Prostate gland (tissue), 2 donors: ENCODE results near the gene PKM. TPM values are rescaled to one million over a fixed set of nuclear protein-coding genes. Genes with fewer than 3 reads are reported as not detected.
A peak's percentile ranks its signal among the peaks of the same experiment; 100 is the strongest.

Experiments used
- DNase-seq: peaks from one replicate; pipeline ENCODE4 v3.0.0-alpha.2; 2019; ENCODE audit warnings: low spot score
- H3K27ac ChIP-seq, 2 donors: fragments of 200-600 bp; sonication (generic); 2 replicates each; pipeline ENCODE4 v1.5.1; 2017 to 2019
- H3K27me3 ChIP-seq: fragments of 200-600 bp; sonication (generic); replicated peaks from 2 replicates; pipeline ENCODE4 v1.5.1; 2019; ENCODE audit not compliant: insufficient read depth
- H3K36me3 ChIP-seq, 2 donors: fragments of 200-600 bp; sonication (generic); 1 replicate in 1 of 2; 2 replicates in 1 of 2; pipeline versions ENCODE4 v1.5.1 to v1.8.1; 2017 to 2019
- H3K4me1 ChIP-seq: fragments of 200-600 bp; sonication (generic); replicated peaks from 2 replicates; pipeline ENCODE4 v1.5.1; 2019
- H3K4me3 ChIP-seq, 2 donors: fragments of 200-600 bp; sonication (generic); 2 replicates each; pipeline ENCODE4 v1.5.1; 2017 to 2019
- H3K9me3 ChIP-seq: fragments of 200-600 bp; sonication (generic); 2 replicates; pipeline ENCODE4 v1.5.1; 2017
- CTCF ChIP-seq, 4 experiments: fragments of 200-600 bp in 2 of 4; fragments of 450-650 bp in 2 of 4; sonication (generic) in 2 of 4; IDR thresholded peaks; 1 replicate in 3 of 4; 2 replicates in 1 of 4; pipeline ENCODE4 v1.5.1; 2016 to 2019; ENCODE audit warnings: antibody characterized with exemption in 4 of 4, mild to moderate bottlenecking in 2 of 4, moderate library complexity in 2 of 4
- POLR2A ChIP-seq: fragments of 450-650 bp; IDR thresholded peaks from one replicate; pipeline ENCODE4 v1.6.1; 2016; ENCODE audit warnings: antibody characterized with exemption, mild to moderate bottlenecking
- POLR2AphosphoS5 ChIP-seq: sonication (generic); formaldehyde crosslinking; IDR thresholded peaks from one replicate; pipeline ENCODE4 v1.6.1; 2017; ENCODE audit warnings: antibody characterized with exemption
- WGBS: methylation state at CpG from one replicate; pipeline ENCODE4 v1.1.5; 2018; 5-methylcytosine and 5-hydroxymethylcytosine counted together
- intact Hi-C: fragments of 100-400 bp; cut with DNase I; formaldehyde crosslinking; loops from one replicate; pipeline ENCODE4 v1.14.2; 2022
- total RNA-seq, 2 donors: library from RNA; depleted of rRNA; stranded (reverse); fragments of >200 nt; gene quantifications; one replicate each; pipeline ENCODE4 v1.1.0, GENCODE V29; 2016

PKM gene
- total RNA-seq, 2 donors from 2014 or later, result 470 to 513 TPM

DNA sequence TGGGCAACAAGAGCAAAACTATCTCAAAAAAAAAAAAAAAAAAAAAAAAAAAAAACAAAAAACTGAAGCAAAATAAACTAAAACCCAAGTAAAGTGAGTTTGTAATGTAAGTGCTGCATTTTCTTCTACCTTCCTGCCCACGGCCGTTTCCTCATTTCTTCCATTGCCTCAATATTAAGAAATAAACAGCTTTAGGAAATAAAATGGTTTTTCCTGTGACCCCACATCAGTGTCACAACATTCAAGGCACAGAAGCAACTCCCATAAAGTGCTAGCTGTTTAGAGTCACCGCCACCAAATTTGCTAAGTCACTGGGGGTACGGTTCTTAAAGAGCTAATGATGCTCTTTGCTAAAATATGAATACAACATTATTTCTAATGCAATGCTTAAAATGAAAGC is 3.3 kb downstream of the PKM start:
- H3K36me3 ChIP-seq, result no peaks in the 10 kb centered on the region
- no peak for DNase-seq
- H3K4me3 ChIP-seq, result no peak overlapping the region
- H3K9me3 ChIP-seq, result no peaks in the 10 kb centered on the region
- no peak for TF ChIP-seq POLR2AphosphoS5
- TF ChIP-seq POLR2A, result no peak
- TF ChIP-seq CTCF (IDR thresholded peaks at IDR 0.05), result no peak
- H3K4me1 ChIP-seq, result peaks cover 23% of the 10 kb centered on the region
- 69% methylated on average over 4 of the region's 4 CpGs for WGBS
- H3K27me3 ChIP-seq, result no peaks in the 10 kb centered on the region
- intact Hi-C loops, result loop anchor here (10.0 kb wide), 1 partner anchor 113 kb away; the partner anchor contains the start of genes MYO9A and SENP8
- H3K27ac ChIP-seq, result peak overlapping the region; percentile 96 to 98

GRCh38 chr15:72227192-72227586 is 3.8 kb downstream of the PKM start:
- Histone ChIP-seq H3K36me3 (no peaks in the 10 kb centered on the region), H3K27me3 (no peaks in the 10 kb centered on the region), H3K4me3 (no peak overlapping the region), H3K4me1 (peaks cover 22% of the 10 kb centered on the region), H3K9me3 (no peaks in the 10 kb centered on the region), H3K27ac (peak overlapping the region; percentile 15 to 47)
- no peak for DNase-seq
- WGBS, result 28% methylated on average over 8 of the region's 8 CpGs
- TF ChIP-seq POLR2A, result no peak
- no peak for TF ChIP-seq POLR2AphosphoS5
- TF ChIP-seq CTCF (IDR thresholded peaks at IDR 0.05), result no peak
- intact Hi-C loops, result loop anchor here (10.0 kb wide), 1 partner anchor 112 kb away; the partner anchor contains the start of genes MYO9A and SENP8

- Histone ChIP-seq H3K27ac (no peak overlapping the region), H3K4me3 (no peak overlapping the region), H3K27me3 (no peaks in the 10 kb centered on the region), H3K4me1 (peaks cover 11% of the 10 kb centered on the region), H3K9me3 (no peaks in the 10 kb centered on the region), H3K36me3 (no peaks in the 10 kb centered on the region)
- DNase-seq, result no peak
- intact Hi-C loops, result loop anchor here (10.0 kb wide), 1 partner anchor 108 kb away; the partner anchor contains the start of genes MYO9A and SENP8
- no peak for TF ChIP-seq POLR2A
- TF ChIP-seq CTCF (IDR thresholded peaks at IDR 0.05), result no peak
- no peak for TF ChIP-seq POLR2AphosphoS5
- WGBS, result 82% methylated on average over 10 of the region's 10 CpGs
Observed at GRCh38 chr15:72223278-72223677, 7.7 kb downstream of the PKM start.

- DNase-seq, result peak; percentile 84
- peak overlapping the region; percentile 11 to 55 for H3K27ac ChIP-seq
- H3K4me3 ChIP-seq, result no peak overlapping the region
- 40% methylated on average over 4 of the region's 4 CpGs for WGBS
- intact Hi-C loops, result loop anchor here (10.0 kb wide), 1 partner anchor 108 kb away; the partner anchor contains the start of genes MYO9A and SENP8
- peaks cover 7% of the 10 kb centered on the region for H3K4me1 ChIP-seq
- no peaks in the 10 kb centered on the region for H3K27me3 ChIP-seq
- no peaks in the 10 kb centered on the region for H3K9me3 ChIP-seq
- peaks cover 0 to 4% of the 10 kb centered on the region in 2 donors for H3K36me3 ChIP-seq
- TF ChIP-seq CTCF (IDR thresholded peaks at IDR 0.05) (peak in 1 of 4 experiments; percentile 7), POLR2A (peak; percentile 44), POLR2AphosphoS5 (peak; percentile 81)
Observed at GRCh38 chr15:72222393-72222792, 8.6 kb downstream of the PKM start.

DNA sequence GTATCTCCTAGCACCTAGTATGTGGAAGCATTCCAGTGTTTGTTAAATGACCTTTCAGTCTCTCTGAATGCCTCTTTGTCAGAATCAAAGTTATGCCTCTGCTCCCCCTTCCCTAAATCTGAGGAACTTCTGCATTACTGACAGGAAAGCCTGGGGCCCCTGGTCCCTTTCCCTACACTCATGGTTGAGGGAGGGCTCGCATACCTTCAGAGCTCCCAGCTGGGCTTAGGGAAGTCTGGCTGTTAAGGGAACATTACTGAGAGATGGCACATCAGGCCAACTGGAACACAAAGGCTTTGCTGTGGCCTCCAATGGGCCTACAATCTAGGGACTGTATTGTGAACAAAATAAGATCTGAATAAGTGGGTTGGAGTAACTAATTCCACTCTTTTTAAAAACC is 10.3 kb downstream of the PKM start:
- H3K9me3 ChIP-seq, result no peaks in the 10 kb centered on the region
- no peaks in the 10 kb centered on the region for H3K27me3 ChIP-seq
- peaks cover 3% of the 10 kb centered on the region for H3K4me1 ChIP-seq
- peaks cover 2 to 9% of the 10 kb centered on the region in 2 donors for H3K36me3 ChIP-seq
- 71% methylated on average over 1 of the region's 1 CpG for WGBS
- no peak for DNase-seq
- intact Hi-C loops, result loop anchor here (10.0 kb wide), 1 partner anchor 106 kb away; the partner anchor contains the start of genes MYO9A and SENP8
- no peak overlapping the region for H3K27ac ChIP-seq
- TF ChIP-seq POLR2A, result no peak
- TF ChIP-seq CTCF (IDR thresholded peaks at IDR 0.05), result no peak
- TF ChIP-seq POLR2AphosphoS5, result no peak
- H3K4me3 ChIP-seq, result no peak overlapping the region
